Hepatocyte (in vitro differentiated cells): ENCODE data around the gene SLC44A1. TPM values are rescaled to one million over a fixed set of nuclear protein-coding genes. Genes with fewer than 3 reads are reported as not detected.

Source experiments
- DNase-seq: peaks from one replicate; pipeline ENCODE4 v3.0.0-alpha.2; 2016; ENCODE audit warnings: low spot score
- H2AFZ ChIP-seq: fragments of 200-600 bp; sonication (generic); 2 replicates; pipeline ENCODE4 v1.6.0; 2016; ENCODE audit warnings: antibody characterized with exemption, mild to moderate bottlenecking
- H3K27ac ChIP-seq: fragments of 200-600 bp; sonication (generic); 2 replicates; pipeline ENCODE4 v1.5.1; 2016; ENCODE audit warnings: mild to moderate bottlenecking
- H3K27me3 ChIP-seq: fragments of 200-600 bp; sonication (generic); 2 replicates; pipeline ENCODE4 v1.6.1; 2016
- H3K36me3 ChIP-seq: fragments of 200-600 bp; sonication (generic); replicated peaks from 2 replicates; pipeline ENCODE4 v1.5.1; 2016; ENCODE audit warnings: low read depth; ENCODE audit not compliant: insufficient read depth
- H3K4me1 ChIP-seq: fragments of 200-600 bp; sonication (generic); 2 replicates; pipeline ENCODE4 v1.5.1; 2016; ENCODE audit warnings: mild to moderate bottlenecking, moderate library complexity; ENCODE audit not compliant: insufficient read depth
- H3K4me2 ChIP-seq: fragments of 200-600 bp; sonication (generic); 2 replicates; pipeline ENCODE4 v1.6.0; 2016
- H3K4me3 ChIP-seq: fragments of 200-600 bp; sonication (generic); 2 replicates; pipeline ENCODE4 v1.5.1; 2016; ENCODE audit warnings: mild to moderate bottlenecking
- H3K79me2 ChIP-seq: fragments of 200-600 bp; sonication (generic); 2 replicates; pipeline ENCODE4 v1.6.0; 2017; ENCODE audit warnings: mild to moderate bottlenecking
- H3K9me2 ChIP-seq: fragments of 200-600 bp; sonication (generic); replicated peaks from 2 replicates; pipeline ENCODE4 v1.6.0; 2017; ENCODE audit warnings: mild to moderate bottlenecking; ENCODE audit not compliant: insufficient read depth
- H3K9me3 ChIP-seq: fragments of 200-600 bp; sonication (generic); 2 replicates; pipeline ENCODE4 v1.5.1; 2016; ENCODE audit warnings: low read depth, mild to moderate bottlenecking
- H4K20me1 ChIP-seq: fragments of 200-600 bp; sonication (generic); 2 replicates; pipeline ENCODE4 v1.6.0; 2016; ENCODE audit warnings: mild to moderate bottlenecking; ENCODE audit not compliant: insufficient read depth, poor library complexity, severe bottlenecking
- EZH2 ChIP-seq: fragments of 200-600 bp; sonication (generic); IDR thresholded peaks from 2 replicates; pipeline ENCODE4 v1.6.1; 2016; ENCODE audit warnings: antibody characterized with exemption, mild to moderate bottlenecking, borderline replicate concordance
- EZH2phosphoT487 ChIP-seq: fragments of 200-600 bp; sonication (generic); IDR thresholded peaks from one replicate; pipeline ENCODE4 v1.6.1; 2018; ENCODE audit warnings: antibody characterized with exemption, mild to moderate bottlenecking, low read depth, moderate library complexity; ENCODE audit not compliant: unreplicated experiment, severe bottlenecking
- WGBS: methylation state at CpG from one replicate; pipeline ENCODE4 v1.1.6; 2016; ENCODE audit warnings: low lambda C conversion rate; ENCODE audit errors: missing lambda C conversion rate; 5-methylcytosine and 5-hydroxymethylcytosine counted together
- polyA plus RNA-seq: library from polyadenylated mRNA; unstranded; fragments of >200 nt; fragmentation: Nextera tagmentation; extraction: Ambion mirVana; gene quantifications from 2 replicates; pipeline ENCODE4 v1.2.1, GENCODE V29; 2016
- total RNA-seq: library from RNA; depleted of rRNA; stranded (reverse); fragments of >200 nt; gene quantifications from 2 replicates; pipeline ENCODE4 v1.2.3, GENCODE V29; 2014
- TF ChIP-seq, protein P1 (sequence below): fragments of 200-600 bp; sonication (generic); IDR thresholded peaks from 2 replicates; pipeline ENCODE4 v1.5.1; 2016; ENCODE audit warnings: antibody characterized with exemption, mild to moderate bottlenecking; ENCODE audit not compliant: poor library complexity

SLC44A1 gene
- total and polyA plus RNA-seq, 2 experiments from 2014 or later = 31.3 to 64.9 TPM

DNA sequence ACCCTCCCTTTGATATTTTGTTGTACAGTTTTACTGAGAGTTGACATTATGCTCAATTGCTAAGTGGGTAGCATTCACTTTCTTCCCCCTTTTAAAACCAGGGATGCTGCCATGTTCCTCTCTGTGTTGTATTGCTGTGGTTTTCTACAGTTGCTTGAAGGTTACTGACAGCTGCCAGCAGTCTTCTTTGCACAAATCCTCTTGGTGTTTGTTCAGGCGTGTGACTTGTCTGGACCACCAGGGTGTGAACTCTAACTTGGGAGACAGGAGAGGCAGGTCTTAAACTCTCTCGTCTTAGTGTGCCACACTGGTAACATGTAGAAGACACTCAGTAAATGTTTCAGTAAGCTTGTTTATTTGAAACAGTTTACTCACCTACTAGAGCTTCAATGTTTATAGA, 25.1 kb downstream of the SLC44A1 start:
- Histone ChIP-seq H3K27ac (no peak overlapping the region), H3K4me2 (no peak overlapping the region), H2AFZ (no peak overlapping the region), H3K9me2 (no peaks in the 10 kb centered on the region), H3K36me3 (no peaks in the 10 kb centered on the region), H3K4me1 (no peaks in the 10 kb centered on the region), H3K4me3 (no peak overlapping the region), H3K9me3 (no peaks in the 10 kb centered on the region), H3K79me2 (peaks cover 96% of the 10 kb centered on the region), H3K27me3 (no peaks in the 10 kb centered on the region), H4K20me1 (peaks cover 4% of the 10 kb centered on the region)
- 73% methylated on average over 2 of the region's 2 CpGs for WGBS
- TF ChIP-seq, protein P1, sequence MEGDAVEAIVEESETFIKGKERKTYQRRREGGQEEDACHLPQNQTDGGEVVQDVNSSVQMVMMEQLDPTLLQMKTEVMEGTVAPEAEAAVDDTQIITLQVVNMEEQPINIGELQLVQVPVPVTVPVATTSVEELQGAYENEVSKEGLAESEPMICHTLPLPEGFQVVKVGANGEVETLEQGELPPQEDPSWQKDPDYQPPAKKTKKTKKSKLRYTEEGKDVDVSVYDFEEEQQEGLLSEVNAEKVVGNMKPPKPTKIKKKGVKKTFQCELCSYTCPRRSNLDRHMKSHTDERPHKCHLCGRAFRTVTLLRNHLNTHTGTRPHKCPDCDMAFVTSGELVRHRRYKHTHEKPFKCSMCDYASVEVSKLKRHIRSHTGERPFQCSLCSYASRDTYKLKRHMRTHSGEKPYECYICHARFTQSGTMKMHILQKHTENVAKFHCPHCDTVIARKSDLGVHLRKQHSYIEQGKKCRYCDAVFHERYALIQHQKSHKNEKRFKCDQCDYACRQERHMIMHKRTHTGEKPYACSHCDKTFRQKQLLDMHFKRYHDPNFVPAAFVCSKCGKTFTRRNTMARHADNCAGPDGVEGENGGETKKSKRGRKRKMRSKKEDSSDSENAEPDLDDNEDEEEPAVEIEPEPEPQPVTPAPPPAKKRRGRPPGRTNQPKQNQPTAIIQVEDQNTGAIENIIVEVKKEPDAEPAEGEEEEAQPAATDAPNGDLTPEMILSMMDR = no peak
- TF ChIP-seq EZH2 (no peak), EZH2phosphoT487 (no peak)
- DNase-seq = no peak

DNA sequence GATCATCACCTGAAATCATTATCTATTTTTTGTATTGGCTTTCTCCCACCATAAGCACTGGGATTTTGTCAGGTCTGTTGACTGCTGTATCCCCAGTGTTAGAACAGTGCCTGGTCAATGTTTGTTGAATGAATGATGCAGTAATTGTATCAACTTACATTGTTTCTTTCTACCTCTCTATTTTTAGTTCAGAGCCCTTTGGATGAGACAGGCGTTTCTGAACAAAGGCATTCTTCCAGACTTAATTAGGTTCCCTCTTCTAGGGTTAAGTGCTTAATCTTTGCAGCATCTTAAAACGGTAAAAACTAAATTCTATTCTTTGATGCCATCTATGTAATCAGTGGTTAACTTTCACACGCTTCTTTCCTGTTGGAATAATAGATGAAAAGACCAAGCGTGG, 26.3 kb downstream of the SLC44A1 start:
- H3K27ac ChIP-seq = no peak overlapping the region
- no peak for TF ChIP-seq EZH2
- TF ChIP-seq, protein P1 = no peak
- no peak for TF ChIP-seq EZH2phosphoT487
- 72% methylated on average over 4 of the region's 4 CpGs for WGBS

DNA sequence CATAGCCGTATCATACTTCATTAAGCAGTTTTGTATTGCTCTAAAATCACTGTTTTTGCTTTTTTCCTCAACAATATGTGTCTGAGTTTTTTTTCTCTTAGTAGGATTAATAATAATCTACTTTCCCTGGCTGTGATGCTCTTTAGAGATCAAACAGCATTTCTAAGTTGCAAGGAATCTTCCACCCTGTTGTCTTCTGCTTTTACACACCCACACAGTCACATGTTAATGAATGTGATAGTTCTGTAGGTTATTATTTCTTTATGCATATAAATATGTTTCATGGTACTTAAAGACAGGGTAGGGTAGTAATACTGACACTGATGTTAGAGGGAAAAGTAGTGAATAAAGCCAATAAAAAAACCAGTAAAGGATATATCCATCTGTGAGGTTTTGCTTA, 29.3 kb downstream of the SLC44A1 start:
- no peak for TF ChIP-seq EZH2phosphoT487
- no peak for TF ChIP-seq EZH2
- TF ChIP-seq, protein P1 = no peak
- Histone ChIP-seq H3K79me2 (peaks cover 87% of the 10 kb centered on the region), H3K4me1 (no peaks in the 10 kb centered on the region), H3K9me2 (no peaks in the 10 kb centered on the region), H4K20me1 (peaks cover 4% of the 10 kb centered on the region), H3K27ac (no peak overlapping the region), H2AFZ (no peak overlapping the region), H3K9me3 (no peaks in the 10 kb centered on the region), H3K36me3 (no peaks in the 10 kb centered on the region), H3K4me2 (no peak overlapping the region), H3K27me3 (no peaks in the 10 kb centered on the region), H3K4me3 (no peak overlapping the region)
- DNase-seq = no peak
- WGBS = 97% methylated on average over 1 of the region's 1 CpG

More for the DNA sequence above, 26.3 kb downstream of the SLC44A1 start:
- Histone ChIP-seq H3K9me3 (no peaks in the 10 kb centered on the region), H2AFZ (no peak overlapping the region), H3K4me1 (no peaks in the 10 kb centered on the region), H3K9me2 (no peaks in the 10 kb centered on the region), H4K20me1 (peaks cover 4% of the 10 kb centered on the region), H3K4me3 (no peak overlapping the region), H3K36me3 (no peaks in the 10 kb centered on the region), H3K27me3 (no peaks in the 10 kb centered on the region), H3K4me2 (no peak overlapping the region), H3K79me2 (peaks cover 93% of the 10 kb centered on the region)
- no peak for DNase-seq

DNA sequence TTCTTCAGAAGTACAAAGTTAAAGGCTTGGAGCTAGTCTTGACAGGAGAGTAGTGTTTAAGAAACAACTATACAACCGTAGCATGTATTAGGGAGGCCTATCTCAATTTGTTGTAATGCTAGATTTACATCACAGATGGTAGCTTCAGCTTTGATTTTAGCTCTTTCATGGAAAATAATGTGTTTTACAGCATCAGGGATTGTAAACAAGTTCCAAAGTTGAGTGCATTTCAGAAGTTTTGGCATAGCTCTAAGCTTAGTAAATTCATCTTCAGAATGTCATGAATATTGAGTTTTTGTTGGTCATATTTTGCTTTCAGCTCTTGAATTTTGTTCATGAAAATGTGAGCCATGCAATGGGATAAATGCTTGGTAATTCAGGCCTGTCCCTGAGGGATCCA, 30.7 kb downstream of the SLC44A1 start:
- H3K9me3 ChIP-seq = no peaks in the 10 kb centered on the region
- H3K27me3 ChIP-seq = no peaks in the 10 kb centered on the region
- WGBS = 69% methylated on average over 1 of the region's 1 CpG
- no peaks in the 10 kb centered on the region for H3K9me2 ChIP-seq
- no peak overlapping the region for H3K4me2 ChIP-seq
- DNase-seq = no peak
- no peak overlapping the region for H3K27ac ChIP-seq
- TF ChIP-seq EZH2 = no peak
- no peak for TF ChIP-seq EZH2phosphoT487
- TF ChIP-seq, protein P1 = no peak
- H4K20me1 ChIP-seq = peaks cover 4% of the 10 kb centered on the region
- no peak overlapping the region for H2AFZ ChIP-seq
- no peak overlapping the region for H3K4me3 ChIP-seq
- peaks cover 87% of the 10 kb centered on the region for H3K79me2 ChIP-seq
- no peaks in the 10 kb centered on the region for H3K36me3 ChIP-seq
- H3K4me1 ChIP-seq = no peaks in the 10 kb centered on the region
